ENCODE results near the gene SEPTIN12.

- no peak for TF ChIP-seq RFX5 (IDR thresholded peaks at IDR 0.05; ENCODE audit: low read depth, low read length)
- no peak for TF ChIP-seq CTCF (conservative IDR thresholded peaks at IDR 0.05; ENCODE audit: low read depth, low read length)
- TF ChIP-seq, protein P1, sequence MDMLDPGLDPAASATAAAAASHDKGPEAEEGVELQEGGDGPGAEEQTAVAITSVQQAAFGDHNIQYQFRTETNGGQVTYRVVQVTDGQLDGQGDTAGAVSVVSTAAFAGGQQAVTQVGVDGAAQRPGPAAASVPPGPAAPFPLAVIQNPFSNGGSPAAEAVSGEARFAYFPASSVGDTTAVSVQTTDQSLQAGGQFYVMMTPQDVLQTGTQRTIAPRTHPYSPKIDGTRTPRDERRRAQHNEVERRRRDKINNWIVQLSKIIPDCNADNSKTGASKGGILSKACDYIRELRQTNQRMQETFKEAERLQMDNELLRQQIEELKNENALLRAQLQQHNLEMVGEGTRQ (IDR thresholded peaks at IDR 0.05; ENCODE audit: low read depth, low read length) = no peak
- no peak for TF ChIP-seq POLR2A (IDR thresholded peaks at IDR 0.05; ENCODE audit: low read depth, low read length)
- no peak for TF ChIP-seq CEBPB (IDR thresholded peaks at IDR 0.05; ENCODE audit: low read depth, low read length)
- no peak for TF ChIP-seq BHLHE40 (IDR thresholded peaks at IDR 0.05; ENCODE audit: low read depth, low read length)
- TF ChIP-seq, protein P2, sequence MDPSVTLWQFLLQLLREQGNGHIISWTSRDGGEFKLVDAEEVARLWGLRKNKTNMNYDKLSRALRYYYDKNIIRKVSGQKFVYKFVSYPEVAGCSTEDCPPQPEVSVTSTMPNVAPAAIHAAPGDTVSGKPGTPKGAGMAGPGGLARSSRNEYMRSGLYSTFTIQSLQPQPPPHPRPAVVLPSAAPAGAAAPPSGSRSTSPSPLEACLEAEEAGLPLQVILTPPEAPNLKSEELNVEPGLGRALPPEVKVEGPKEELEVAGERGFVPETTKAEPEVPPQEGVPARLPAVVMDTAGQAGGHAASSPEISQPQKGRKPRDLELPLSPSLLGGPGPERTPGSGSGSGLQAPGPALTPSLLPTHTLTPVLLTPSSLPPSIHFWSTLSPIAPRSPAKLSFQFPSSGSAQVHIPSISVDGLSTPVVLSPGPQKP (IDR thresholded peaks at IDR 0.05; ENCODE audit: borderline replicate concordance, low read depth, low read length) = no peak
- no peak for TF ChIP-seq RCOR1 (IDR thresholded peaks at IDR 0.05; ENCODE audit: insufficient replicate concordance, low read length)
- no peak for TF ChIP-seq RAD21 (IDR thresholded peaks at IDR 0.05; ENCODE audit: low read length)
- TF ChIP-seq MXI1 (IDR thresholded peaks at IDR 0.05; ENCODE audit: borderline replicate concordance, low read depth, low read length) = no peak
These were observed at the start of gene SEPTIN12 for GRCh38 chr16:4787627-4788482.

All from IMR-90 (cell line).